CD4-positive, alpha-beta T cell treated with Interleukin-4 for 1 hour (primary cell): ENCODE results near the gene AJAP1.

ENCODE experiments used
- DNase-seq, 2 donors: peaks; one replicate each; pipeline ENCODE4 v3.0.0-alpha.2; 2020 to 2022

The AJAP1 gene

DNA sequence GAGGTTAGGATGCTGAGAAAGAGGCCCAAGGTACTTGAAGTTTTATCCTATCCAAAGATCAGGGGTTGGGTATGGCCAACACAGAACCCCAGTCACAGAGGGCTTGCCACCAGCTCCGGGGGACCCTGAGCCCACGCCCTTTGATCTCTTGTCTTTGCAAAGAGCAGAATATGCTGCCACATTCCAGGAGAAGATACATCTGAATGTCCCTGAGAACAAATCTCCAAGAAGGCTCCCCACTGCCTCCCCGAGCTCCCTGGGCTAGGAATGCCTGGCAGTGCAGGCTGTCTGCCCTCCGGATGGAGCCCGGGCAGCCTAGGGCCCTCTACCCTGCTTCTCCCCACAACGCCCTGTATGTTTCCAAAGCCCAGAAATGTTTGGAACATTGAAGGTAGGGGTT lies 49.2 kb downstream of the AJAP1 start:
- DNase-seq, result no peak

DNA sequence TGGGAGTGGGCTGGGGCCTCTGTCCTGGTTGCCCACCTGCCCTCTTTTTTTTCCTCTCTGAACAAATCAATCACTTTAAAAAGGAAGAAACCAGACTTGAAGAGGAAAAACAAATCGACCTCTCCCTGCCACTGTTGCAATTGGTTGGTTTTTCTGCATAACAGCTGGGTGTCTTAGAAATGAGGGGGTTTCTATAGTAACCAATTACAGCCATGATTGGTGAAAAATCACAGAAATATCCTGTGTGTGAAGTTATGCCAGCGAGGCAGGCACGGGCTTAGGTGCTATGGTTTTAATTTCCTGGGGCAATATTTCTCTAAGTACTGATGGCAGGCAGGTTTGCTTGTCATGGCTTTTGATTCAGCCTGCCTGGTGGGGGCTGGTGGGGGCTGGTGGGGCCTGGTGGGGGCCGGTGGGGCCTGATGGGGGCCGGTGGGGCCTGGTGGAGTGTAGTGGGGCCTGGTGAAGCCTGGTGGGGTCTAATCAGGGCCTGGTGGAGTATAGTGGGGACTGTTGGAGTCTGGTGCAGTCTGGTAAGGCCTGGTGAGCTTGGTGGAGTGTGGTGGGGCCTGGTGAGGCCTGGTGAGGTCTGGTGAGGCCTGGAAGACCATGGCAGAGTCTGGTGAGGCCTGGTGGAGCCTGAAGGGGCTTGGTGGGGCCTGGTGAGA lies 54.6 kb downstream of the AJAP1 start:
- no peak for DNase-seq

DNA sequence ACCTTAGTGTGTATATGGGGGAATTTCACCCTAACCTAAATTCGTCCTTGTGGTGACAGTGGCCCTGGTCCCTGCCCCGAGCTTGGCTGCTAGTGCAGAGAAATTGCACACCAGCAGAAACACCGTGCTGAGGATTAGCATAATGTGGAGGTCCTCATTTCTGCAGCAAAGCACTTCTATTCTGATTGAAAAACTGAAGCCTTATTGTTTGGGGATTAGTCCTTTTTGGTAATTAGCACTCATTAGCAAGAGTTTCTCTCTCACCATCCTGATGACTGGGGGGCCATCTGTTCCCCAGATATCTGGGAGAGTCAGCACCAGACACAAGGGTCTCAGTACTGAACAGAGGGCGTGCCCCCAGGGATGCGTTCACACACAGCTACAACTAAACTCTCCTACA lies 55.2 kb downstream of the AJAP1 start:
- DNase-seq, result no peak

DNA sequence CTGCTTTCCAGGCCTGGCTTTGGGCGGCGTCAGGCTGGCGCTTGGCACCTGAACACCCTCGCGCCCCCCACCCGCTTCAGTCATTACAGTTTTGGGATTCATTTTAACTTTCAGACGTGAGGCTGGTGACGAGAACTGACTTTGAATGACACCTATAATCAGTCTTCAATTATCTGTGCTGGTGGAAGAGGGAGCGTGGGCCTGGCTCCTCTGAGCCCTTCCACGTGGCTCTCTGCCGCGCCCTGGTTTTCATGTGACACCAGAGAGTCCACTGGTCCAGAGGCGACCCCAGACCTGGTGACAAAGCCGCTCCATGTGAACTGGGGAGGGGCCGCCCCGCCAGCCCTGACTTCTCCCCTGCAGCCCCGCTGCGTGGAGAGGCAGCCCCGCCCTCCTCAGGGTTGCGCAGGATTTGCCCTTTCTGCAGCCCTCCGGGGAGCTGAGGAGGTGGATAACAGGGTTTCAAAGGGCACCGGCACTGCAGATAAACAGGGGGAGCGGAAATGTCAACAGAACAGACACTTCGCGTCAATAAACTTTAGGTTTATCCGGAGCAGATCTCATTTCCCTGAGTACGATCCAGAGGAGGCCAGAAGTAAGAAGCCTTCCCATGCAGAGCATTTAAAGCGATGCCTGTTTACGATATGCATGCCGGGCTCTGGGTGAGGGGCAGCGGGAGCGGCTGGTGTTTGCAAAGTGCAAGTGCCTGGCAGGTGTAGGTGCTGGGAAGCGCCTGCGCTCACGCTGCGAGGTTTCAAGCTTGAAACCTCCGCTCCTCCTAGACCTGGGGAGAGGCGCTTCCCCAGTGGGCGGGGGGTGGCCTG lies 56.4 kb downstream of the AJAP1 start:
- DNase-seq, result no peak

DNA sequence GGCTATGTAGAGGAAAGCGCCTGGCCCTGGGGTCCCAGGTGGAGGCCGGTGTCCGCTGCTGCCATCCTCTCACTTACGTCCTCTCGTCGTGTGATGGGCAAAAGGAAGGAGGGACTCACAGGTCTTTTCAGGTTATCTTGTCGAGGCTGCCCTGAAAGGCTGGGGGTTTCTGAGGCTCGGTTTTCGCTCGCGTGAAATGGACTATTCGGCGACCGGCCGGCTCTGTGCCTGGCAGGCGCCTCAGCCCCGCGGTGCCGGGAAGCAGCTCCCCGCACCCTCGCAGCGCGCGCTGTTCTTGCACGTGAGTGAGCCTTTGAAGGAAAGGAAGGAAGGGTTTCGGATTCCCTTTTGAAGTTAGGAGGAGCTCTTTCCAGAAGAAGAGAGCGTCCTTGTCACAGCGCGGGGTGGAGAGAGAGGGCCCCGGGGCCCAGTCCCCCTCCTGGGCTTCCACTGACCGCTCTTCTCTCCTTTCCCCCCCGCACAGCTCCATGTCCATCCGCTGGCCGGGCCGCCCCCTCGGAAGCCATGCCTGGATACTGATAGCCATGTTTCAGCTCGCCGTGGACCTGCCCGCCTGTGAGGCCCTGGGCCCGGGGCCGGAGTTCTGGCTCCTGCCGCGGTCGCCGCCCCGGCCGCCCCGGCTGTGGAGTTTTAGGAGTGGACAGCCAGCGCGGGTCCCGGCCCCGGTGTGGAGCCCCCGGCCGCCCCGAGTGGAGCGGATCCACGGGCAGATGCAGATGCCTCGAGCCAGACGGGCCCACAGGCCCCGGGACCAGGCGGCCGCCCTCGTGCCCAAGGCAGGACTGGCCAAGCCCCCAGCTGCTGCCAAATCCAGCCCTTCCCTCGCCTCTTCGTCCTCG lies 57.2 kb downstream of the AJAP1 start:
- DNase-seq, result no peak

DNA sequence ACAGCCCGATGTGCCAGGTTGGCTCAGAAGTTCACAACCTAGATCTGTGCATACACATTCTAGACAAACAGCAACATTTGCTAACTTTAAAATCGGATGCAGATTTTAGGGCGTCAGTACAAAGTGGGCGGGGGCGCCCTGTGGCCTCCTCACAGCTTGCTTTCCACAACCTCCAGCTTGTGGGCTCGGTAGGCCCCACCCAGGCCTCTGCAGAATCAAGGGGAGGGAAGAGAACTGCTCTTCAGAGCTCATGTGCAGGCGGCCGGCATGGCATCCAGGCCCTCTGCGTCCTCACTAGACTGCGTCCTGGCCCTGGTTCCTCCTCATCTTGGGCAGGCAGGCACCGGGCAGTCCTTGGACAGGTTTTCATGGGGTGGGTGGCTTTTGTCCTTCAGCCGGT lies 59.3 kb downstream of the AJAP1 start:
- no peak for DNase-seq

DNA sequence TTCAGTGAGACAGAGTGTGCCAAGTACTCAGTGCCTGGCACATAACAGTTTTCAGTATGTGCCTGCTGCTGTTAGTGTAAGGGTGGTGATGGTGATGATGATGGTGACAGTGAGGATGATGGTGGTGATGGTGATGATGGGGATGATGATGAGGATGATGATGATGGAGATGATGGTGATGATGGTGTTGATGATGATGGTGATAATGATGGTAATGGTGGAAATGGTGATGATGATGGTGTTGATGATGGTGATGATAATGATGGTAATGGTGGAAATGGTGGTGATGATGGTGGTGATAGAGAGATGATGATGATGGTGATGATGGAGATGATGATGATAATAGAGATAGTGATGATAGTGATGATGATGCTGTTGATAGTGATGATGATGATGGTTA lies 62.0 kb downstream of the AJAP1 start:
- no peak for DNase-seq

DNA sequence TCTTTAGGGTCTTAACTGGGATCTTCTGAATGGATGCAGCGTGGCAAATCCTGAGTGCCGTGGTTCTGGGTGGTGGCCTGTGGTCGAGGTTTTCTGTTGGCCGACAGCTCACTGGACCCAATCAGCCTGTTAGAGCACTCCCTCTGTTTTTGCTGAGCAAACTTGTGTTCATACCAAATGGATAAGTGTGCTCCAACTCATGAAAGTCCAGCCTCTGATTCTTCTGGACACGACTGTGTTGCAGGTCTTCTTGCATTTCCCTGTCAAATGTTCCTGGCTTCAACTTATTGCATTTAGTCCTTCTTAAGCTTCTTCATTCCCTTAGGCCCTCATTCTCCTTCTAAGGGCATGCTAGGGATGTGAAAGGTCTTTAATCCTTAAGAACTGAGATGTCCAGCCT lies 63.7 kb downstream of the AJAP1 start:
- no peak for DNase-seq

DNA sequence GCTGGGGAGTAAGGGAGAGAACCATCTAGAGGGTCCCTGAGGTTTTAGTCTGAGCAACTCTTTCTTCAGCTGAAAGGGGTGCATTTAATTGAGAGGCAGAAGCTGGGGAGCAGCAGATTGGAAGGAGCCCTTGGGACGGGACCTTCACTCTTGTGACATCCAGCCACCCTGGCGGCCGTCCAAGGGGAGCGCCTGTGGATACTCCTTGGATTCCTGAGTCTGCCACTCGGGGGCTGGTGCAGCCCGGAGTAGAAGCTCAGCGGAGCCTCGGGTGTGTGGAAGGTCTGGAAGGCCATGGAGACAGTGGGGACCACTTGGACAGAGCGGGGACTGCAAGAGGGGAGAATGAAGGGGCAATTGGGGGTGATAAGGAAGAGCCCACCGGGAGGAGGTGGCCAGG lies 68.7 kb downstream of the AJAP1 start:
- no peak for DNase-seq

DNA sequence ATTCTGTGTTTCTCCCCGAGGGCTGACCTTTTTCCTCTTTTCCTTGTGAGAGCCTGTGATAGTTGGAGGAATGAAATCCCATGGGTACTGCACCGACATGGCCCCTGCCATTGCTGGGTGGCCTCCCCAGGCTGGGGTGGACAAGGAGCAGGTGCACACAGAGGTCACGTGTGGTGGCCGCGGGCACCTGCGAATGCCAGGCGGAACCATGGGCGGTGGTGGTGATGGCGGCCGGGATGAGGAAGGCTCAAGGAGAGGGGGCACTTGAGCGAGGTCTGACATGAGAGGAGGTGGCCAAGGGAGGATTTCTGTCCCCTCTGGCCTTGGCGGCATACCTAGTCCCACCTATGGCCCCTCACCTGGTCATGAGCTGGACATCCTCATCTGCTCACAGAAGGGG lies 69.6 kb downstream of the AJAP1 start:
- no peak for DNase-seq

DNA sequence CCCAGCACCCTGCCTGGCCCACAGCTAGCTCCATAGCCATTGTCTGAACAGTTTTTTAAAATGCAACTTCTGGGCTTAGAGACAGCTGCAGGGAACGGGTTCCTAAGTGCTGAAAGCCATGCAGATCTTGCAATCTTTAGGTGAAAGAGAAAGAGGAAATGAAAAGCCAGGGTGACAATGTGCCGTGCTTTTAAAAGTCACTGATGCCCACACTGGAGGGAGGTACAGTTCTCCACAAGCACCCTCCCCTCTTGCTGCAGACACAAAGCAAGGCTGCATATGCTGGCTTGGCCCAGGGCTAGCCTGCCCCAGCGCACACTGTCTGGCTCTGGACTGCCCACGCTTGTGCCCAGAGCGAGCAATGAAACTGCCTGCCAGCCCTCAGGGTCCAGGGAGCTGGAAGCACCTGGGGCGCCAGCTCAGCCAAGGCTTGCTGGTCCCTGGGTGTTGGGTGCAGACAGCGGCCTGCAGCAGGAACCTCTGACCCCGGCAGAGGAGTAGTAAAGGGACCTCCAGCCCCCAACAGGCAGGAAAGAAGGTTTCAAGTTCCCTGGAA lies 70.4 kb downstream of the AJAP1 start:
- DNase-seq, result no peak

DNA sequence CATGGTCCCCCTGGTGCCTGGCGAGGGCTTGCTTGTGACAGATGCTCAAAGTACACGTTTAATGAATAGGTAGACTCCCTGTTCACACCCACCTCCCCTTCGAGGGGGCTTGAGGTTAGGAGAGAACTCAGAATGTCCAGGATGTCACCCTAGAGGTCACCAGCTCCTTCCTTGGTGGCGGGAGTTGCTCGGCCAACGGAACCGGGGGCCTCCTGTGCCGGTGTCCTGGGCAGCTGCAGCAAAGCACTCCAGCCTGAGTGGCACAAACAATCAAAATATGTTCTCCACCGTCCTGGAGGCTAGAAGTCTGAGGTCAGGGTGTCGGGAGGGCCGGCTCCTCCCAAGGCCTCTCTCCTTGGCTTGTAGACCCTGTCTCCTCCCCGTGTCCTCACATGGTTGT lies 71.0 kb downstream of the AJAP1 start:
- DNase-seq, result no peak

DNA sequence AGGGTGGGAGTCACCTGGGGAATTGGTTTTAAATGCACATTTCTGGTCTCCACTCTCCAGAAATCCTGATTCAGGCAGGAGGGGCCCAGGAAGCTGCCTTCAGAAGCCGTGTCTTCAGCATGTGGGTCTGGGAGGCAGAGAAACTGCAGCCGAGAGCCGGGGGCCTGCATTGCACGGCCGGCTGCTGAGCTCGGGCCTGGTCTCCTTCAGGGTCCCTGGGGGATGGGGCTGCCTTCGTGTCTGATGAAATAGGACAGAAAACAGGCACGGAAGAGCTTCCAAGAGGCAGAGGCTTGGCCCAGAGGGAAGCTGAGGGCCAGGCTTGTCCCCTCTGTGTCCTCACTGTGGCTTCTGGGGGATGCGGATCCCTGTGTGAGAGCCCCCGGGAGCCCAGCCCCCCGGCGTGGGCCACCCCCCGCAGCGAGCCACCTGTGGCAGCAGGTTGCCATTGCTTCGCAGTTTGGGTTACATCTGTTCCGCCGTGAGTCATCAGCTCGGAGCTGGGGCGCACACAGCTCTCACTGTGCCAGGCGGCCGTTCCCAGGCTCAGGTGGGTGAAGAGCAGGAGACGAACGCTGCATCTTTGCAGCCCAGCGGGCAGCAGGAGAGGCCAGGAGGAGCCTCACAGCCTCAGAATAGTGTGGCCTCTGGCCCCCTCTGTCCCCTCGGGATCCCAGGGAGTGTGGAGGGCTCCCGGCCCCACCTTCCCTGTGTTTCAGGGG lies 72.4 kb downstream of the AJAP1 start:
- DNase-seq, result no peak

DNA sequence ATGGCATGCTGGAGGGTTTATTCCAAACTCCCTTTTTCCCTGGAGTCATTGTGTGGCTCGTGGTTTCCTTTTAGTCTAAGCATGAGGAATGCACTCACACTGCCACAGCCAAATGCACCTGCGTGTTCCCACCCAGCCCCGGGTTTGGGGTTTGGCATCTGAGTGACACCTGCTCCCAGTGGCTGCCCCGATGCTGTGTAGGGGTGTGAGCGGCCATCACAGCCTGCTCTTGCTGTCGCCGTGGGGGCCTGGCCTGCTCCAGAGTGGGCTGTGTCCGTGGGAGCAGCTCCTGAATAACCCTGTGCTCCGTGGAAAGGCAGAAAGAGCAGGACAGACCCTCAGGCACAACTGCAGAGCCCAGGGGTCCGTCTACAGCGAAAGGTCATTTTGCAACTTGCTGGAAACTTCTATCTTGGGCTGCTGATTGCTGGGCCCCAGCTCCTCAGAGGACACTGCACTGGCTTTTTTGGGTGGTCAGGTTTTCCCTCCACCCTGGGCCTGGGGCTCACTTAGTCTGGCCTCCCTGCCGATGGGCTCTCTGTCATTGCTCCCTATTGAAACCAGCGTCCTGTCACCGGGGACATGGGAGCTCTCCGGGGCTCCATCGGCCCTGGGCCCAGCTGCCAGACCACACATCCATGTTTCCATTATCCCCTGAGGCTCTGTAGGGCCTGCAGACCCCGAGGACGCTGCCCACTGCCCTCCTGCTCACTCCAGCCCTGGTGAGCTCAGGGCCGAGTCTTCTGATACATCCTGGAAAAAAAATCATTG lies 74.1 kb downstream of the AJAP1 start:
- DNase-seq, result no peak

DNA sequence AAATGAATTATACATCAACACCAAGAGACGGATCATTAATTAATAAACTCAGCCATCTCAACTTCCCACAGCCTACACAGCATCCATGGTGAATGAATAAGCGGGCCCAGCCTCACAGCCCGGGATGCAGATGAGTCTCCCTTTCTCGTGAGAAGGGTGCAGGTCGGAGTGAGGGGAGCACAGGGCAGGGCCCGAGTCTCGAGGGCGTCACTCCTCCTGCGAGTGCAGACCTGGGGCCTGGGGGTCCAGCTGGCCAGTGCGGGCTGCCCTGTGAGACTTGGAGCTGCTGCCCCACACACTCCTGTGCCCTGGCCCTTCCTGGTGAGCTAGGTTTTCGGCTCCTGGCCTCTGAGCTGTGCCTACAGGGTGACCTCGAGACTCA lies 74.7 kb downstream of the AJAP1 start:
- no peak for DNase-seq

DNA sequence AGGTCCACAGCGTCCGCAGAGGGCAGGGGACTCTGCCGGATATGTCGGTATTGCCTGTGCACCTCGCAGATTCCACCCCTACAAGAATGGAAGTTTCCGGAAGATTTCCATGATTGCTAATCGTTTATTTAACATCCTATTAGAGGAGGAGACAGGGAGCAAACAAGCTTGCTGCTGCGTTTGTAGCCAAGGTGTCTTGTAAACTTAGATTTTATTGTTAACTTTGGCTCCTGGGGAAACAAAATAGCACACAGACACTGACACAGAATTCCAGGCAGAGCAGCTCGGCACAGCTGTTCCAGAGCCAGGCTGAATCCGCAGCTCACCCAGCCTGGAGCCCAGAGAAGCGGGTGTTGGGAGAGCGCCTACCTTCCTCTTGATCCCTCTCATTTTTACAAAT lies 75.7 kb downstream of the AJAP1 start:
- no peak for DNase-seq

DNA sequence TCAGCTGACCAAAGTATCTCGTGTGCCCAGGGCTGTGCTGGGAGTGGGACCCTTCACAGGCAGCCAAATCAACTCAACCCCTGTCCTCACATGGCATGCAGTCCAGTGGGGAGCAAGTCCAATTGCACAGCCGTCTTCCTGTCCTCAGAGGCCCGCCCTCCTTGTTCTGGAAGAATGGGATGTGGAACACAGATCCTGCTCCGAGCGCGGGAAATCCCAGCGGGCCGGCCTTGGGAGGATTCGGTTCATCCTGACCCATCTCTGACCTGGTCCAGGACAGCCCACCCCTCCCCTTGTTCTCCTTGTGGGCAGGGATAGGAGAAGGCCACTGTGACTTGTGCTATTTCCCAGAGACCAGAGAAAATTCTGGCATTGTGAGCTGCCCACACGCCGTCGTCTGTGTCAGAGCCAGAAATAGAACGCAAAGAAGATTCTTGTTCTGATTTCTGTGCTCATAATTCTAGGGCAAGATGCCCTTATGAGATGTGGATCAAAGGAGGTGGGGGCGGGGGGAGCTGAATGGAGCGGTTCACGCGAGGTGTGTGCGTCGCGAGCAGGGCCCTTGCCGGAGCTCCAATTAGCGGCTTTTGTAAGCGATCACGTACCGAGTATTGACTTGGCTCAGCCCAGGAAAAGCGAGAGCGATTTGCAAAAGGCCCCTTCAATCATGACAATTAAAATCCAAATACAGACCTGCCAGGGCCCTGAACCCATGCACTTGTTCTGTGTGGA lies 79.2 kb downstream of the AJAP1 start:
- DNase-seq, result no peak

DNA sequence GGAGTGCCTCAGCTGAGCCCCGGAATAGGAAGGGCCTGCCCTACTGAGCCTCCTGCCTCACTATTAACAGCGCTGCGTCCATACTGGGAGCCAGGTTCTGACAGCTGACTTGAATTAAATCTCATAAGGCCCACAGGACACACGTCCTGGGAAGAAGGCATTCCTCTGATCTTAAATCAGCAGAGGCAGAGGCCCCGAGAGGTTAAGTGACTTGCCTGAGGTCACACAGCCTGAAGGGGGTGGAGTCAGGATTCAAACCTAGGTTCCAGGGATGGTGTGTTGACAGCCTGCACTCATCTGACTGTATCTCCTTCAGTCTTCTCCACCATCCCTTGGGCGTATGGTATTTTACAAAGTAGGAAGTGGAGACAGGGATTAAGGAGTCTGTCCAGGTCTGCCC lies 79.8 kb downstream of the AJAP1 start:
- DNase-seq, result no peak

DNA sequence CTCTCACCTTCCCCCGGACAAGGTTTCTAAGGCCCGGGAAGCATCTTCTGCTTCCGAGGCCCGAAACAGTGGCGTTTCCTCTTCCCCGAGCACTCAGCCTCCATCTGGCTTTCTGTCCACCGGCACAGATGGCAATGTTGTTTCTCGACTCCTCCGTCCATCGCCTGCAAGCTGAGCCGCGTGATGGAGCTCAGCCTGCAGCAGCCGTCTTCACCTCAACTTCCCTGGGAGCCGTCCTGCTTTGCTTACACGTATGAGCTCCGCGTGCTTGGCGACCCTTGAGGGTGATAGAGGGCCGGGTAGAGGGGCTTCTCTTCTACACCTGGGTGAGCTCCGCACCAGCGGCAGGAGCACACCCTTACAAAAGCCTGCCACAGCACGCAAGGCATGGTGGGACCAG lies 80.4 kb downstream of the AJAP1 start:
- DNase-seq, result no peak

DNA sequence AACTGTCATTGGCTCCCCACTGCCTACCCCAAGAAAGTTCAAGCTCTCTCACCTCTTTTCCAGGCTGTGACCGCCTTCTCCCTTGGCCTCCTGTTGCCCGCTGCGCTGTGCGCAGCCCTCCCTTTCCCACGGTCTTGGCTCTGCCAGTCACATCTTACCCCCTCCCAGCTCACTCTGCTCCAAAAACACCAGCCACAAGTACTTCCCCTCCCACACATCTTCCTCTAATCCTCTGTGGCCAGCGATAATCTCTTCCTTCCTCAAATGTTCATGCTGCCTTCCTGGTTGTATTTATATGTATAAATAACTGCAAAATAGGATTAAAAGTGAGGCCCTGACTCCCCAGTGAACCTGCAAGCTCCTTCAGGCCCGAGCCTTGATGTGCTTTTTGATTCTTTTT lies 81.8 kb downstream of the AJAP1 start:
- peak; percentile 2 to 24 for DNase-seq

DNA sequence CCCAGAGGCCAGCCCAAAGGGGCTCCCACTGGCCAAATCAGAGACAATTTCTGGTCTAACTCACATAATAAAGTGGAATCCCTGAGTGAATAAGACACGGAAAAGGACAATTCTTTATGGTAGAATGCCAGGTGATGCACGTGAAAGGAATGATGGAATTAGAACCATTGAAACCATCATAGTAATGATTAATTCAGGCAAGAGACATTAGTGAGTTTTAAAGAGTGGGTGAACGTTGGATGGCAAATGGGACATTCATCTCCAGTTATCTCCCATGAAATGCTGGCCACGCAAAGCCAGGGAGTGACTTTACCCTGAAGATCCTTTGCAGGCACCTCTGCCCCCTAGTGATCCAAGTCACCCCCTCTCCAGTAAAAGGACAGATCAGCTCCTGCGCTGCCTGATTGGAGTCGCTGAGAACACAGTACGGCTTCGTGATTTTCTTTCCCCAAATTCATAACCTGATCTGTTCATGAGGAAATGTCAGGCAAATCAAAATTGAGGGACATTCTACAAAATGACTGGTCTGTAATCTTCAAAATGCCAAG lies 87.5 kb downstream of the AJAP1 start:
- no peak for DNase-seq
